SK-N-SH treated with all-trans-retinoic acid at 6 μM for 48 hours (cell line): ENCODE results near the gene HCFC2.
"Not testable (repeated sequence)": the region's sequence is repeated elsewhere in the genome, so short reads cannot be mapped to it uniquely, and the experiment has no call there.

Experiments
- ATAC-seq: fragments of 200-7000 bp; cut with Tn5 transposase; 3 replicates; pipeline ENCODE4 v1.9.1; 2020; ENCODE audit warnings: mild to moderate bottlenecking, moderate library complexity
- BACH2 ChIP-seq: fragments of 250-450 bp; sonication (Bioruptor Pico); IDR thresholded peaks from 2 replicates; pipeline ENCODE4 v1.9.0; 2021; ENCODE audit warnings: mild to moderate bottlenecking, borderline replicate concordance
- CSDC2 ChIP-seq: fragments of 250-450 bp; sonication (Bioruptor Pico); IDR thresholded peaks from 2 replicates; pipeline ENCODE4 v1.5.0; 2020; ENCODE audit warnings: mild to moderate bottlenecking, moderate library complexity
- GLIS3 ChIP-seq: fragments of 250-450 bp; sonication (Bioruptor Pico); IDR thresholded peaks from 2 replicates; pipeline ENCODE4 v1.5.0; 2020; ENCODE audit warnings: mild to moderate bottlenecking, moderate library complexity
- OSR1 ChIP-seq: fragments of 250-450 bp; sonication (Bioruptor Pico); IDR thresholded peaks from 2 replicates; pipeline ENCODE4 v1.8.0; 2022; ENCODE audit warnings: moderate library complexity, mild to moderate bottlenecking, inconsistent platforms
- PPARA ChIP-seq: fragments of 250-450 bp; sonication (Bioruptor Pico); IDR thresholded peaks from 2 replicates; pipeline ENCODE4 v1.5.0; 2020; ENCODE audit warnings: mild to moderate bottlenecking, borderline replicate concordance
- RARB ChIP-seq: fragments of 250-450 bp; sonication (Bioruptor Pico); IDR thresholded peaks from 2 replicates; pipeline ENCODE4 v1.8.0; 2021; ENCODE audit warnings: mild to moderate bottlenecking, moderate library complexity
- SNAI2 ChIP-seq: fragments of 250-450 bp; sonication (Bioruptor Pico); IDR thresholded peaks from 2 replicates; pipeline ENCODE4 v1.5.0; 2020; ENCODE audit warnings: mild to moderate bottlenecking, moderate library complexity
- TOX ChIP-seq: fragments of 250-450 bp; sonication (Bioruptor Pico); IDR thresholded peaks from 2 replicates; pipeline ENCODE4 v1.8.0; 2021; ENCODE audit warnings: mild to moderate bottlenecking, moderate library complexity, borderline replicate concordance
- ZC3H10 ChIP-seq: fragments of 250-450 bp; sonication (Bioruptor Pico); IDR thresholded peaks from 2 replicates; pipeline ENCODE4 v1.5.1; 2021; ENCODE audit warnings: mild to moderate bottlenecking, moderate library complexity
- ZFP3 ChIP-seq: fragments of 250-450 bp; sonication (Bioruptor Pico); IDR thresholded peaks from 2 replicates; pipeline ENCODE4 v1.5.0; 2020; ENCODE audit warnings: mild to moderate bottlenecking, moderate library complexity
- ZFP30 ChIP-seq: fragments of 450-650 bp; formaldehyde crosslinking; IDR thresholded peaks from 2 replicates; pipeline ENCODE4 v1.5.0; 2022; ENCODE audit warnings: mild to moderate bottlenecking, moderate library complexity
- ZNF565 ChIP-seq: fragments of 450-650 bp; formaldehyde crosslinking; conservative IDR thresholded peaks from 2 replicates; pipeline ENCODE4 v1.5.0; 2020; ENCODE audit warnings: low read depth, mild to moderate bottlenecking, moderate library complexity
- ZNF70 ChIP-seq: fragments of 450-650 bp; formaldehyde crosslinking; IDR thresholded peaks from 2 replicates; pipeline ENCODE4 v1.5.0; 2020; ENCODE audit warnings: mild to moderate bottlenecking, moderate library complexity
- TF ChIP-seq, protein P1 (sequence below): fragments of 250-450 bp; sonication (Bioruptor Pico); IDR thresholded peaks from 2 replicates; pipeline ENCODE4 v1.5.1; 2020; ENCODE audit warnings: low read depth, mild to moderate bottlenecking, moderate library complexity
- TF ChIP-seq, protein P2 (sequence below): fragments of 250-450 bp; sonication (Bioruptor Pico); IDR thresholded peaks from 2 replicates; pipeline ENCODE4 v1.5.0; 2020; ENCODE audit warnings: mild to moderate bottlenecking, moderate library complexity
- TF ChIP-seq, protein P3 (sequence below): fragments of 250-450 bp; sonication (Bioruptor Pico); IDR thresholded peaks from 2 replicates; pipeline ENCODE4 v1.8.0; 2021; ENCODE audit warnings: low read depth, mild to moderate bottlenecking, moderate library complexity, borderline replicate concordance
- TF ChIP-seq, protein P4 (sequence below): fragments of 250-450 bp; sonication (Bioruptor Pico); IDR thresholded peaks from 2 replicates; pipeline ENCODE4 v1.5.1; 2021; ENCODE audit warnings: mild to moderate bottlenecking, moderate library complexity
- TF ChIP-seq, protein P5 (sequence below): fragments of 250-450 bp; sonication (Bioruptor Pico); IDR thresholded peaks from 2 replicates; pipeline ENCODE4 v1.8.0; 2020; ENCODE audit warnings: mild to moderate bottlenecking, moderate library complexity, borderline replicate concordance

Gene HCFC2

DNA sequence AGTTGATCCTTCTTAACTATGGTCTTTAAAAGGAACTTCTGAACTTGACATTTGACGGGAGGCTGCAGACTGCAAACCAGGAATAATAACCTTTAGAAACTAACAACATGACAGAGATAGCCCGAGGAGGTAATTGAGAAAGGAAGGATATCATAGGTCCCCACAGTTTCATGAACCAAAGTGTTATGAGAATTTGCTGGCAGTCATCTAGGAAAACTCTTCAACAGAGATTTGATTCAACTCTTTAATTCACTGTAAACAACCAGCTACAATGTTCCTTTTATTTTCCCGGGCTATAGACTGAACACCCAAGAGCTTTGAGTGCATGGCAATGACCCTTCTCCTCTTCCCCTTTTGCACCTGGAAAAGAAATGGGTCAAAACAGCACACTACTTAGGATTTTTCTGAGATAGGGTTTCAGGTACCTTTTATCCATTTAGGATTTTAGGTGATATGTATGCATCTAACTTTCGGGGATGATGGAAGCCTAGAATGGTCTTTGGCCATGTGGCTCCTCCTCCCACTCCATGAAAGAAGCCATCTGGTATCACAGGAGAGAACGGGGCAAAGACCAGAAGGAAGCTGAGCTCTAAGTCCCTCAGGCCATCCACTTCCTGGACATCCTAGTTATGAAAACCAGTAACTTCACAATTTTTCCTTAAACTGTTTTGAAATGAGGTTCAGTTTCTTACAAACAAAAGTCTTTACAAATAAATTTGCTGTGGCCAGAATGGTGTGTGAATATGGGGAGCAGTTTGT lies 37.3 kb upstream of the HCFC2 start:
- no peak for ATAC-seq
- TF ChIP-seq PPARA (CRISPR knock-in tag) (no peak), SNAI2 (no peak), ZFP3 (CRISPR knock-in tag) (no peak), CSDC2 (no peak)
- TF ChIP-seq, protein P1, sequence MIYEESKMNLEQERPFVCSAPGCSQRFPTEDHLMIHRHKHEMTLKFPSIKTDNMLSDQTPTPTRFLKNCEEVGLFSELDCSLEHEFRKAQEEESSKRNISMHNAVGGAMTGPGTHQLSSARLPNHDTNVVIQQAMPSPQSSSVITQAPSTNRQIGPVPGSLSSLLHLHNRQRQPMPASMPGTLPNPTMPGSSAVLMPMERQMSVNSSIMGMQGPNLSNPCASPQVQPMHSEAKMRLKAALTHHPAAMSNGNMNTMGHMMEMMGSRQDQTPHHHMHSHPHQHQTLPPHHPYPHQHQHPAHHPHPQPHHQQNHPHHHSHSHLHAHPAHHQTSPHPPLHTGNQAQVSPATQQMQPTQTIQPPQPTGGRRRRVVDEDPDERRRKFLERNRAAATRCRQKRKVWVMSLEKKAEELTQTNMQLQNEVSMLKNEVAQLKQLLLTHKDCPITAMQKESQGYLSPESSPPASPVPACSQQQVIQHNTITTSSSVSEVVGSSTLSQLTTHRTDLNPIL (CRISPR knock-in tag) = no peak

DNA sequence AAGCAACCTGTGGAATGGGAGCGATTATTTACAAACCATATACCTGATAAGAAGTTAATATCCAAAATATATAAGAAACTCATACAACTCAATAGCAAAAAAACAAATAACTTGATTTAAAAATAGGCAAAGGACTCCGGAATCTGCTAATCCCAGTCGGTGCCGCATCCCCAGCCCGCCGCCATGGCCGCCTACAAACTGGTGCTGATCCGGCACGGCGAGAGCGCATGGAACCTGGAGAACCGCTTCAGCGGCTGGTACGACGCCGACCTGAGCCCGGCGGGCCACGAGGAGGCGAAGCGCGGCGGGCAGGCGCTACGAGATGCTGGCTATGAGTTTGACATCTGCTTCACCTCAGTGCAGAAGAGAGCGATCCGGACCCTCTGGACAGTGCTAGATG lies 33.7 kb upstream of the HCFC2 start:
- ATAC-seq = not testable (repeated sequence)

DNA sequence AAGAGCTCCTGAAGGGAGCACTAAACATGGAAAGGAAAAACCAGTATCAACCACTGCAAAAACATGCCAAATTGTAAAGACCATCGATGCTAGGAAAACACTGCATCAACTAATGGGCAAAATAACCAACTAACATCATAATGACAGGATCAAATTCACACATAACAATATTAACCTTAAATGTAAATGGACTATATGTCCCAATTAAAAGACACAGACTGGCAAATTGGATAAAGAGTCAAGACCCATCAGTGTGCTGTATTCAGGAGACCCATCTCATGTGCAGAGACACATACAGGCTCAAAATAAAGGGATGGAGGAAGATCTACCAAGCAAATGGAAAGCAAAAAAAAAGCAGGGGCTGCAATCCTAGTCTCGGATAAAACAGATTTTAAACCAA lies 28.2 kb upstream of the HCFC2 start:
- ATAC-seq = not testable (repeated sequence)

DNA sequence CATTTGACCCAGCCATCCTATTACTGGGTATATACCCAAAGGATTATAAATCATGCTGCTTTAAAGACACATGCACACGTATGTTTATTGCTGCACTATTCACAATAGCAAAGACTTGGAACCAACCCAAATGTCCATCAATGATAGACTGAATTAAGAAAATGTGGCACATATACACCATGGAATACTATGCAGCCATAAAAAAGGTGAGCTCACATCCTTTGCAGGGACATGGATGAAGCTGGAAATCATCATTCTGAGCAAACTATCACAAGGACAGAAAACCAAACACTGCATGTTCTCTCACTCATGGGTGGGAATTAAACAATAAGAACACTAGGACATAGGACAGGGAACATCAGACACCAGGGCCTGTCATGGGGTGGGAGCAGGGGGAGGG lies 24.6 kb upstream of the HCFC2 start:
- ATAC-seq = not testable (repeated sequence)

DNA sequence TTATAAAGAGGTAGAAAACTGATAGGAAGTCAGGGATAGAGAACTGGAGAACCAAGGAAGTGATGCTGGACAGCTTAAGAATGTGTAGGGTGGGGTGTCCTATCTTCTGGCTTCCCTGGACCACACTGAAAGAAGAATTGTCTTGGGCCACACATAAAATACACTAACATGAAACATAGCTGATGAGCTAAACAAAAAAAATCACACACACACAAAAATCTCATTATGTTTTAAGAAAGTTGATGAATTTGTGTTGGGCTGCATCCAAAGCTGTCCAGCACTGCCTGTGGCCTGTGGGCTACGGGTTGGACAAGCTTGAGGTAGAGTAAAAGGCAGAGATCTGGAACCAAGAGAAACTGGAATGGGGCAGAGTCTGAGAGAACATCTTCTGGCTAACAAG lies 21.8 kb upstream of the HCFC2 start:
- TF ChIP-seq PPARA (CRISPR knock-in tag) (no peak), BACH2 (CRISPR knock-in tag) (no peak), ZNF565 (CRISPR knock-in tag) (no peak), SNAI2 (no peak), OSR1 (CRISPR knock-in tag) (no peak), ZFP30 (CRISPR knock-in tag) (no peak), RARB (CRISPR knock-in tag) (no peak), ZFP3 (CRISPR knock-in tag) (no peak), ZNF70 (CRISPR knock-in tag) (no peak), CSDC2 (no peak), TOX (CRISPR knock-in tag) (no peak), GLIS3 (no peak), ZC3H10 (CRISPR knock-in tag) (no peak)
- TF ChIP-seq, protein P2, sequence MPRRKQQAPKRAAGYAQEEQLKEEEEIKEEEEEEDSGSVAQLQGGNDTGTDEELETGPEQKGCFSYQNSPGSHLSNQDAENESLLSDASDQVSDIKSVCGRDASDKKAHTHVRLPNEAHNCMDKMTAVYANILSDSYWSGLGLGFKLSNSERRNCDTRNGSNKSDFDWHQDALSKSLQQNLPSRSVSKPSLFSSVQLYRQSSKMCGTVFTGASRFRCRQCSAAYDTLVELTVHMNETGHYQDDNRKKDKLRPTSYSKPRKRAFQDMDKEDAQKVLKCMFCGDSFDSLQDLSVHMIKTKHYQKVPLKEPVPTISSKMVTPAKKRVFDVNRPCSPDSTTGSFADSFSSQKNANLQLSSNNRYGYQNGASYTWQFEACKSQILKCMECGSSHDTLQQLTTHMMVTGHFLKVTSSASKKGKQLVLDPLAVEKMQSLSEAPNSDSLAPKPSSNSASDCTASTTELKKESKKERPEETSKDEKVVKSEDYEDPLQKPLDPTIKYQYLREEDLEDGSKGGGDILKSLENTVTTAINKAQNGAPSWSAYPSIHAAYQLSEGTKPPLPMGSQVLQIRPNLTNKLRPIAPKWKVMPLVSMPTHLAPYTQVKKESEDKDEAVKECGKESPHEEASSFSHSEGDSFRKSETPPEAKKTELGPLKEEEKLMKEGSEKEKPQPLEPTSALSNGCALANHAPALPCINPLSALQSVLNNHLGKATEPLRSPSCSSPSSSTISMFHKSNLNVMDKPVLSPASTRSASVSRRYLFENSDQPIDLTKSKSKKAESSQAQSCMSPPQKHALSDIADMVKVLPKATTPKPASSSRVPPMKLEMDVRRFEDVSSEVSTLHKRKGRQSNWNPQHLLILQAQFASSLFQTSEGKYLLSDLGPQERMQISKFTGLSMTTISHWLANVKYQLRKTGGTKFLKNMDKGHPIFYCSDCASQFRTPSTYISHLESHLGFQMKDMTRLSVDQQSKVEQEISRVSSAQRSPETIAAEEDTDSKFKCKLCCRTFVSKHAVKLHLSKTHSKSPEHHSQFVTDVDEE (CRISPR knock-in tag) = no peak
- TF ChIP-seq, protein P3, sequence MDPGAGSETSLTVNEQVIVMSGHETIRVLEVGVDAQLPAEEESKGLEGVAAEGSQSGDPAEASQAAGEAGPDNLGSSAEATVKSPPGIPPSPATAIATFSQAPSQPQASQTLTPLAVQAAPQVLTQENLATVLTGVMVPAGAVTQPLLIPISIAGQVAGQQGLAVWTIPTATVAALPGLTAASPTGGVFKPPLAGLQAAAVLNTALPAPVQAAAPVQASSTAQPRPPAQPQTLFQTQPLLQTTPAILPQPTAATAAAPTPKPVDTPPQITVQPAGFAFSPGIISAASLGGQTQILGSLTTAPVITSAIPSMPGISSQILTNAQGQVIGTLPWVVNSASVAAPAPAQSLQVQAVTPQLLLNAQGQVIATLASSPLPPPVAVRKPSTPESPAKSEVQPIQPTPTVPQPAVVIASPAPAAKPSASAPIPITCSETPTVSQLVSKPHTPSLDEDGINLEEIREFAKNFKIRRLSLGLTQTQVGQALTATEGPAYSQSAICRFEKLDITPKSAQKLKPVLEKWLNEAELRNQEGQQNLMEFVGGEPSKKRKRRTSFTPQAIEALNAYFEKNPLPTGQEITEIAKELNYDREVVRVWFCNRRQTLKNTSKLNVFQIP (CRISPR knock-in tag) = no peak
- TF ChIP-seq, protein P4, sequence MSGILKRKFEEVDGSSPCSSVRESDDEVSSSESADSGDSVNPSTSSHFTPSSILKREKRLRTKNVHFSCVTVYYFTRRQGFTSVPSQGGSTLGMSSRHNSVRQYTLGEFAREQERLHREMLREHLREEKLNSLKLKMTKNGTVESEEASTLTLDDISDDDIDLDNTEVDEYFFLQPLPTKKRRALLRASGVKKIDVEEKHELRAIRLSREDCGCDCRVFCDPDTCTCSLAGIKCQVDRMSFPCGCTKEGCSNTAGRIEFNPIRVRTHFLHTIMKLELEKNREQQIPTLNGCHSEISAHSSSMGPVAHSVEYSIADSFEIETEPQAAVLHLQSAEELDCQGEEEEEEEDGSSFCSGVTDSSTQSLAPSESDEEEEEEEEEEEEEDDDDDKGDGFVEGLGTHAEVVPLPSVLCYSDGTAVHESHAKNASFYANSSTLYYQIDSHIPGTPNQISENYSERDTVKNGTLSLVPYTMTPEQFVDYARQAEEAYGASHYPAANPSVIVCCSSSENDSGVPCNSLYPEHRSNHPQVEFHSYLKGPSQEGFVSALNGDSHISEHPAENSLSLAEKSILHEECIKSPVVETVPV = no peak
- TF ChIP-seq, protein P1 (CRISPR knock-in tag) = no peak
- TF ChIP-seq, protein P5, sequence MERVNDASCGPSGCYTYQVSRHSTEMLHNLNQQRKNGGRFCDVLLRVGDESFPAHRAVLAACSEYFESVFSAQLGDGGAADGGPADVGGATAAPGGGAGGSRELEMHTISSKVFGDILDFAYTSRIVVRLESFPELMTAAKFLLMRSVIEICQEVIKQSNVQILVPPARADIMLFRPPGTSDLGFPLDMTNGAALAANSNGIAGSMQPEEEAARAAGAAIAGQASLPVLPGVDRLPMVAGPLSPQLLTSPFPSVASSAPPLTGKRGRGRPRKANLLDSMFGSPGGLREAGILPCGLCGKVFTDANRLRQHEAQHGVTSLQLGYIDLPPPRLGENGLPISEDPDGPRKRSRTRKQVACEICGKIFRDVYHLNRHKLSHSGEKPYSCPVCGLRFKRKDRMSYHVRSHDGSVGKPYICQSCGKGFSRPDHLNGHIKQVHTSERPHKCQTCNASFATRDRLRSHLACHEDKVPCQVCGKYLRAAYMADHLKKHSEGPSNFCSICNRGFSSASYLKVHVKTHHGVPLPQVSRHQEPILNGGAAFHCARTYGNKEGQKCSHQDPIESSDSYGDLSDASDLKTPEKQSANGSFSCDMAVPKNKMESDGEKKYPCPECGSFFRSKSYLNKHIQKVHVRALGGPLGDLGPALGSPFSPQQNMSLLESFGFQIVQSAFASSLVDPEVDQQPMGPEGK (CRISPR knock-in tag) = no peak
- no peak for ATAC-seq
